ENCODE results near the gene CDC42EP2. TPM values are rescaled to one million over a fixed set of nuclear protein-coding genes. Genes with fewer than 3 reads are reported as not detected.

Gene CDC42EP2
- total RNA-seq, 1 donor from 2014 or later: 0.11 TPM

DNA sequence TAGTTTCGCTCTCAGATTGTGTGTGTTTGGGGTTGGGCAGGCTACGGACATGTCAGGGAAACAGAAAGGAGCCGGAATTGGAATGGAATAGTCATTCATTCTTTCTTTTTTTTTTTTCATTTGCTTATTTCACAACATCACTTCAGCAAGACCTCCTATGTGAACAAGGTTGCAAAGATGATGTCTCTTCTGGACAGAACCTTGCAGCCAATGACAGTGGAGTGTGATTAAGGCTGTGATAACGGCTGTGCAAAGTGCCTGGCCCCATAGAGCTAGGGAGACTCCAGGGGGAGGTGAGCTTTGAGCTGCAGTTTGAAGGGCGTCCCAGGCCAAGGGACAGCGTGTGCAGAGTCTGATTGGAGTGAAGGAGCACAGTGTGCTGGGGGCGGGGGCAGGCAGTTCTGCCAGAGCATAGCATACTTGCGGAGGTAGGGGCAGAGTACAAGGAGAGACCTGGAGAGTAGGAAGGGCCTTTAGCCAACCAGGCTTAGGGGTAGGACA is 43.2 kb downstream of the CDC42EP2 start:
- Histone ChIP-seq H3K9me3 (ENCODE audit: low read depth) (no peaks in the 10 kb centered on the region), H3K36me3 (no peaks in the 10 kb centered on the region), H3K4me2 (no peak overlapping the region), H3K27me3 (peaks cover 26% of the 10 kb centered on the region), H4K20me1 (ENCODE audit: low read depth) (peaks cover 13% of the 10 kb centered on the region), H3F3A (ENCODE audit: low read depth) (peaks cover 21% of the 10 kb centered on the region), H3K9ac (no peak overlapping the region), H2AFZ (replicated peaks) (no peak overlapping the region), H3K27ac (no peak overlapping the region), H3K4me1 (peaks cover 23% of the 10 kb centered on the region), H3K4me3 (no peak overlapping the region), H3K79me2 (ENCODE audit: low read depth) (no peaks in the 10 kb centered on the region)
- no peak for DNase-seq (ENCODE audit: low spot score)
- H3K4me3 Mint-ChIP-seq: no peak overlapping the region
- peaks cover 12% of the 10 kb centered on the region for H3K27me3 Mint-ChIP-seq (ENCODE audit: insufficient read depth, low read depth)
- peaks cover 3% of the 10 kb centered on the region for H3K36me3 Mint-ChIP-seq
- H3K4me1 Mint-ChIP-seq: peaks cover 21% of the 10 kb centered on the region
- H3K9me3 Mint-ChIP-seq: no peaks in the 10 kb centered on the region
- TF ChIP-seq, protein P1, sequence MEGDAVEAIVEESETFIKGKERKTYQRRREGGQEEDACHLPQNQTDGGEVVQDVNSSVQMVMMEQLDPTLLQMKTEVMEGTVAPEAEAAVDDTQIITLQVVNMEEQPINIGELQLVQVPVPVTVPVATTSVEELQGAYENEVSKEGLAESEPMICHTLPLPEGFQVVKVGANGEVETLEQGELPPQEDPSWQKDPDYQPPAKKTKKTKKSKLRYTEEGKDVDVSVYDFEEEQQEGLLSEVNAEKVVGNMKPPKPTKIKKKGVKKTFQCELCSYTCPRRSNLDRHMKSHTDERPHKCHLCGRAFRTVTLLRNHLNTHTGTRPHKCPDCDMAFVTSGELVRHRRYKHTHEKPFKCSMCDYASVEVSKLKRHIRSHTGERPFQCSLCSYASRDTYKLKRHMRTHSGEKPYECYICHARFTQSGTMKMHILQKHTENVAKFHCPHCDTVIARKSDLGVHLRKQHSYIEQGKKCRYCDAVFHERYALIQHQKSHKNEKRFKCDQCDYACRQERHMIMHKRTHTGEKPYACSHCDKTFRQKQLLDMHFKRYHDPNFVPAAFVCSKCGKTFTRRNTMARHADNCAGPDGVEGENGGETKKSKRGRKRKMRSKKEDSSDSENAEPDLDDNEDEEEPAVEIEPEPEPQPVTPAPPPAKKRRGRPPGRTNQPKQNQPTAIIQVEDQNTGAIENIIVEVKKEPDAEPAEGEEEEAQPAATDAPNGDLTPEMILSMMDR (IDR thresholded peaks at IDR 0.05): no peak
- TF ChIP-seq EZH2 (IDR thresholded peaks at IDR 0.05) (no peak), EZH2phosphoT487 (IDR thresholded peaks at IDR 0.05) (no peak)
- no peak overlapping the region for H3K27ac Mint-ChIP-seq

DNA sequence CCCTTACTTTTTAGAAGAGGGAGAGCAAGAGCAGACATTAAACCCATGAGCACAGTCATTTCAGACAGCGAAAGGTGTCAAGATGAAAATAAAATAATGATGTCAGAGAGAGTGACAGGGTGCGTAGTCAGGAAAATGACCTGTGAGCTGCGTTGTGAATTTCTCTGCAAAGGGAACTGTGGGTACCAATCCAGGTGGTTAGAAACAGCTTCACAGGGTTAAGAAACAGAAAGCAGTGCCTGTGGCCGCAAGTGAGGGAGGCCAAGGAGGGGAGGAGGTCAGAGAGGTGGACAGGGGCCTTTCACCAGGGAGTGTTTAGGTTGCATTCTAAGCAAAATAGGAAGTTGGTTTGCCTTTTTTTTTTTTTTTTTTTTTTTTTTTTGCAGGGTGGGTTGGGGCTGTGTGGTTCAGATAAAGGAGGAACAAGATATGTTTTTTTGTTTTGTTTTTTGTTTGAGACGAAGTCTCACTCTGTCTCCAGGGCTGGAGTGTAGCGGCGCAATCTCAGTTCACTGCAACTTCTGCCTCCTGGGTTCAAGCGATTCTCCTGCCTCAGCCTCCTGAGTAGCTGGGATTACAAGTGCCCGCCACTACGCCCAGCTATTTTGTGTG is 47.8 kb downstream of the CDC42EP2 start:
- H2AFZ ChIP-seq (replicated peaks): no peak overlapping the region
- Mint-ChIP-seq H3K4me1 (peaks cover 13% of the 10 kb centered on the region), H3K9me3 (no peaks in the 10 kb centered on the region), H3K36me3 (no peaks in the 10 kb centered on the region), H3K27me3 (ENCODE audit: insufficient read depth, low read depth) (peaks cover 8% of the 10 kb centered on the region), H3K27ac (no peak overlapping the region), H3K4me3 (no peak overlapping the region)
- peaks cover 3% of the 10 kb centered on the region for H3K27me3 ChIP-seq
- peaks cover 4% of the 10 kb centered on the region for H3K79me2 ChIP-seq (ENCODE audit: low read depth)
- H3K9me3 ChIP-seq (ENCODE audit: low read depth): no peaks in the 10 kb centered on the region
- no peaks in the 10 kb centered on the region for H3F3A ChIP-seq (ENCODE audit: low read depth)
- H3K36me3 ChIP-seq: no peaks in the 10 kb centered on the region
- no peak overlapping the region for H3K4me3 ChIP-seq
- TF ChIP-seq EZH2phosphoT487 (IDR thresholded peaks at IDR 0.05) (no peak), EZH2 (IDR thresholded peaks at IDR 0.05) (no peak)
- H3K9ac ChIP-seq: no peak overlapping the region
- no peak for DNase-seq (ENCODE audit: low spot score)
- H3K27ac ChIP-seq: no peak overlapping the region
- peaks cover 10% of the 10 kb centered on the region for H3K4me1 ChIP-seq
- H4K20me1 ChIP-seq (ENCODE audit: low read depth): no peaks in the 10 kb centered on the region
- H3K4me2 ChIP-seq: no peak overlapping the region

DNA sequence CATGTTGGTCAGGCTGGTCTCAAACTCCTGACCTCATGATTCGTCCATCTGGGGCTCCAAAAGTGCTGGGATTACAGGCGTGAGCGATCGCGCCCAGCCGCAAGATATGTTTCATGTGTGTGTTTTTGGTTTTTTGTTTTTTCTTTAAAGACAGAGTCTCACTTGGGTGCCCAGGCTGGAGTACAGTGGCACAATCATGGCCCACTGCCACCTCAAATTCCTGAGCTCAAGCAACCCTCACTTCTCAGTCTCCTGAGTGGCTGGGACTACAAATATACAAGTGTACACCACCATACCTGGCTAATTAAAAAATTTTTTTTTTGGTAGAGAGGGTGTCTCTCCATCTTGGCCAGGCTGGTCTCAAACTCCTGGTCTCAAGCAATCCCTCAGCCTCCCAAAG is 48.3 kb downstream of the CDC42EP2 start:
- no peak overlapping the region for H3K4me3 Mint-ChIP-seq
- H3K4me1 Mint-ChIP-seq: peaks cover 13% of the 10 kb centered on the region
- H3K4me1 ChIP-seq: peaks cover 10% of the 10 kb centered on the region

More for the DNA sequence above, 48.3 kb downstream of the CDC42EP2 start:
- no peak overlapping the region for H2AFZ ChIP-seq (replicated peaks)
- H3K4me2 ChIP-seq: no peak overlapping the region
- no peak overlapping the region for H3K4me3 ChIP-seq
- Mint-ChIP-seq H3K27ac (no peak overlapping the region), H3K9me3 (no peaks in the 10 kb centered on the region), H3K27me3 (ENCODE audit: insufficient read depth, low read depth) (peaks cover 8% of the 10 kb centered on the region), H3K36me3 (no peaks in the 10 kb centered on the region)
- no peak overlapping the region for H3K9ac ChIP-seq
- no peaks in the 10 kb centered on the region for H3K9me3 ChIP-seq (ENCODE audit: low read depth)
- H3K27ac ChIP-seq: no peak overlapping the region
- no peaks in the 10 kb centered on the region for H3F3A ChIP-seq (ENCODE audit: low read depth)
- peaks cover 4% of the 10 kb centered on the region for H3K79me2 ChIP-seq (ENCODE audit: low read depth)
- no peaks in the 10 kb centered on the region for H4K20me1 ChIP-seq (ENCODE audit: low read depth)
- DNase-seq (ENCODE audit: low spot score): no peak
- no peak for TF ChIP-seq EZH2 (IDR thresholded peaks at IDR 0.05)
- no peak for TF ChIP-seq EZH2phosphoT487 (IDR thresholded peaks at IDR 0.05)
- TF ChIP-seq, protein P1 (IDR thresholded peaks at IDR 0.05): no peak
- H3K36me3 ChIP-seq: no peaks in the 10 kb centered on the region
- H3K27me3 ChIP-seq: no peaks in the 10 kb centered on the region
